Urothelium cell line (cell line): ENCODE results near the gene KCNMA1.

Experiments
- DNase-seq: peaks from one replicate; pipeline ENCODE4 v3.0.0; 2011; ENCODE audit warnings: low spot score, mixed read lengths
- FAIRE-seq: peaks from 2 replicates; lab custom pipeline; 2011; peaks lifted over from hg19 to GRCh38; lab: Jason Lieb, UNC

KCNMA1 gene

GRCh38 chr10:77463499-77463898 is 174.1 kb downstream of the KCNMA1 start:
- DNase-seq (no peak), FAIRE-seq (no peak)

- FAIRE-seq (peak; percentile 98), DNase-seq (no peak)
These were observed 175.8 kb downstream of the KCNMA1 start for GRCh38 chr10:77461636-77462296.

GRCh38 chr10:77459905-77460304 is 177.7 kb downstream of the KCNMA1 start:
- DNase-seq (no peak), FAIRE-seq (no peak)

- FAIRE-seq = no peak
These were observed 178.5 kb downstream of the KCNMA1 start for GRCh38 chr10:77458986-77459590.

GRCh38 chr10:77457721-77458120 is 179.9 kb downstream of the KCNMA1 start:
- DNase-seq (no peak), FAIRE-seq (no peak)

More at GRCh38 chr10:77458986-77459590, 178.5 kb downstream of the KCNMA1 start:
- DNase-seq = no peak

- FAIRE-seq (no peak), DNase-seq (no peak)
These were observed 180.3 kb downstream of the KCNMA1 start for GRCh38 chr10:77457266-77457665.

GRCh38 chr10:77456414-77456813 is 181.2 kb downstream of the KCNMA1 start:
- DNase-seq (no peak), FAIRE-seq (no peak)

- DNase-seq (no peak), FAIRE-seq (no peak)
These were observed 182.0 kb downstream of the KCNMA1 start for GRCh38 chr10:77455561-77455960.

GRCh38 chr10:77452952-77453564 is 184.6 kb downstream of the KCNMA1 start:
- FAIRE-seq = no peak
- no peak for DNase-seq

- DNase-seq = no peak
- no peak for FAIRE-seq
These were observed 185.7 kb downstream of the KCNMA1 start for GRCh38 chr10:77451886-77452285.

- FAIRE-seq = no peak
- no peak for DNase-seq
These were observed 189.4 kb downstream of the KCNMA1 start for GRCh38 chr10:77448226-77448625.

GRCh38 chr10:77446700-77447099 is 190.9 kb downstream of the KCNMA1 start:
- FAIRE-seq (no peak), DNase-seq (no peak)

GRCh38 chr10:77445547-77445946 is 192.1 kb downstream of the KCNMA1 start:
- no peak for DNase-seq
- FAIRE-seq = no peak

- FAIRE-seq = no peak
- no peak for DNase-seq
These were observed 193.6 kb downstream of the KCNMA1 start for GRCh38 chr10:77444041-77444440.

- no peak for DNase-seq
- FAIRE-seq = no peak
These were observed 194.9 kb downstream of the KCNMA1 start for GRCh38 chr10:77442699-77443189.

GRCh38 chr10:77441353-77442166 is 196.0 kb downstream of the KCNMA1 start:
- no peak for DNase-seq

GRCh38 chr10:77436257-77436975 is 201.2 kb downstream of the KCNMA1 start:
- DNase-seq = no peak
- no peak for FAIRE-seq

More at GRCh38 chr10:77441353-77442166, 196.0 kb downstream of the KCNMA1 start:
- no peak for FAIRE-seq

- FAIRE-seq = no peak
- DNase-seq = no peak
These were observed 204.1 kb downstream of the KCNMA1 start for GRCh38 chr10:77433546-77433945.

GRCh38 chr10:77431980-77432797 is 205.4 kb downstream of the KCNMA1 start:
- no peak for FAIRE-seq
- DNase-seq = no peak

GRCh38 chr10:77431209-77431611 is 206.4 kb downstream of the KCNMA1 start:
- no peak for FAIRE-seq
- DNase-seq = no peak
